ENCODE results near the gene PSORS1C2.

Gene PSORS1C2

GRCh38 chr6:31112478-31112877 lies 26.4 kb downstream of the PSORS1C2 start, which contains the start of gene C6orf15:
C6orf15 (minus strand) TSS chr6:31112575; CDS start chr6:31112555, 20 bp downstream.
- no peak for DNase-seq

- DNase-seq, result no peak
Observed at GRCh38 chr6:31111712-31112111, 27.2 kb downstream of the PSORS1C2 start.

- DNase-seq, result no peak
Observed at GRCh38 chr6:31110825-31111582, 27.9 kb downstream of the PSORS1C2 start.

- no peak for DNase-seq
Observed at GRCh38 chr6:31107052-31107451, 31.8 kb downstream of the PSORS1C2 start.

- DNase-seq, result no peak
Observed at GRCh38 chr6:31103136-31103535, 35.7 kb downstream of the PSORS1C2 start.

- no peak for DNase-seq
Observed at GRCh38 chr6:31098449-31098938, 40.4 kb downstream of the PSORS1C2 start.

GRCh38 chr6:31096656-31097055 lies 42.2 kb downstream of the PSORS1C2 start:
- no peak for DNase-seq

GRCh38 chr6:31096215-31096614 lies 42.7 kb downstream of the PSORS1C2 start:
- DNase-seq, result no peak

- DNase-seq, result no peak
Observed at GRCh38 chr6:31094389-31094881, 44.4 kb downstream of the PSORS1C2 start.

GRCh38 chr6:31092769-31093505 lies 45.9 kb downstream of the PSORS1C2 start:
- no peak for DNase-seq

GRCh38 chr6:31092238-31092637 lies 46.6 kb downstream of the PSORS1C2 start:
- no peak for DNase-seq

GRCh38 chr6:31091680-31092079 lies 47.2 kb downstream of the PSORS1C2 start:
- no peak for DNase-seq

- no peak for DNase-seq
Observed at GRCh38 chr6:31090973-31091364, 47.9 kb downstream of the PSORS1C2 start.

GRCh38 chr6:31090275-31090972 lies 48.4 kb downstream of the PSORS1C2 start:
- DNase-seq, result no peak

Data from fibroblast of skin of abdomen (primary cell).